Measurements from ENCODE around the gene ALK.

ALK gene

GRCh38 chr2:29147963-29148362, 773.4 kb downstream of the ALK start:
- Histone ChIP-seq H3K4me3 (ENCODE audit: low read length) (no peak overlapping the region), H3K27me3 (replicated peaks; ENCODE audit: control insufficient read depth, insufficient read depth, low read length) (no peaks in the 10 kb centered on the region), H3K9me3 (ENCODE audit: control insufficient read depth, low read length) (no peaks in the 10 kb centered on the region), H3K9ac (ENCODE audit: low read length) (no peak overlapping the region), H3K4me1 (ENCODE audit: control insufficient read depth, insufficient read depth, low read length) (no peaks in the 10 kb centered on the region), H3K36me3 (ENCODE audit: control insufficient read depth, insufficient read depth, low read length, severe bottlenecking) (peaks cover 60% of the 10 kb centered on the region)
- DNase-seq (ENCODE audit: low read depth): no peak

- Histone ChIP-seq H3K27me3 (replicated peaks; ENCODE audit: control insufficient read depth, insufficient read depth, low read length) (no peaks in the 10 kb centered on the region), H3K9me3 (ENCODE audit: control insufficient read depth, low read length) (no peaks in the 10 kb centered on the region), H3K9ac (ENCODE audit: low read length) (no peak overlapping the region), H3K36me3 (ENCODE audit: control insufficient read depth, insufficient read depth, low read length, severe bottlenecking) (peaks cover 55% of the 10 kb centered on the region), H3K4me1 (ENCODE audit: control insufficient read depth, insufficient read depth, low read length) (no peaks in the 10 kb centered on the region), H3K4me3 (ENCODE audit: low read length) (no peak overlapping the region)
- DNase-seq (ENCODE audit: low read depth): no peak
These were observed 775.2 kb downstream of the ALK start for GRCh38 chr2:29146197-29146596.

GRCh38 chr2:29143657-29144056, 777.7 kb downstream of the ALK start:
- Histone ChIP-seq H3K36me3 (ENCODE audit: control insufficient read depth, insufficient read depth, low read length, severe bottlenecking) (peaks cover 46% of the 10 kb centered on the region), H3K9ac (ENCODE audit: low read length) (no peak overlapping the region), H3K4me3 (ENCODE audit: low read length) (no peak overlapping the region), H3K27me3 (replicated peaks; ENCODE audit: control insufficient read depth, insufficient read depth, low read length) (no peaks in the 10 kb centered on the region), H3K9me3 (ENCODE audit: control insufficient read depth, low read length) (peaks cover 4% of the 10 kb centered on the region), H3K4me1 (ENCODE audit: control insufficient read depth, insufficient read depth, low read length) (no peaks in the 10 kb centered on the region)
- no peak for DNase-seq (ENCODE audit: low read depth)

Data from adipocyte (in vitro differentiated cells).